ENCODE data around the gene TMEM60. TPM values are rescaled to one million over a fixed set of nuclear protein-coding genes. Genes with fewer than 3 reads are reported as not detected.

The TMEM60 gene
- total RNA-seq, 4 donors from 2014 or later = 8.9 to 11.3 (median 11.1) TPM; not detected in 1

DNA sequence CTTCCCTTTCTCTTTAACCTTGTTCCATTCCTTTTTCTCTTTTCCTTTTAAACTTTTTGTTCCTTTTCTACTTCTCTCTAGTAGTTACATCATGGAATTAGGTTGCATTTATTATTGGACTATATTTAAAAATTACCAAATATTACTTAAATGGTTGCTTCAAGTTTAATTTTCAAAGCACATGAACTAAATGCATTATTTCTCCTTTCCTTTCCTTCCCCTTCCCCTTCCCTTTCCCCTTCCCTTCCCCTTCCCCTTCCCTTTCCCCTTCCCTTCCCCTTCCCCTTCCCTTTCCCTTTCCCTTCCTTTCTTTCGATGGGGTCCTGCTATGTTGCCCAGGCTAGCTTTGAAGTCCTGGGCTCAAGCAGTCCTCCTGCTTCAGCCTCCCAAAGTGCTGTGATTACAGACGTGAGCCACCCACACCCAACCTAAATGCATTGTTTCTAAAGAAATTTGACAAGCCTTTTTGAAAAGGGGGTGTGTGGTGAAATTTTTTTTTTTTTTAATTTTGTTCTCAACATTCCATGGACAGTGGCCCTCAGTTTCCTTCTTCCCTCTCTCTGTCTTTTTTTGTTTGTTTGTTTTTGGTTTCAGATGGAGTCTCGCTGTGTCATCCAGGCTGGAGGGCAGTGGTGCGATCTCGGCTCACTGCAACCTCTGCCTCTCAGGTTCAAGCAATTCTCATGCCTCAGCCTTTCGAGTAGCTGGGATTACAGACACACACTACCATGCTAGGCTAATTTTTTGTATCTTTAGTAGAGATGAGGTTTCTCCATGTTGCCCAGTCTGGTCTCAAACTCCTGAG is 31.2 kb downstream of the TMEM60 start:
- Histone ChIP-seq H3K27ac (no peak overlapping the region), H3K27me3 (no peaks in the 10 kb centered on the region), H3K36me3 (peaks cover 0 to 18% (median 0%) of the 10 kb centered on the region in 3 donors), H3K4me3 (no peak overlapping the region), H3K4me1 (peaks cover 0 to 14% (median 0%) of the 10 kb centered on the region in 4 donors), H3K9me3 (no peaks in the 10 kb centered on the region)
- DNase-seq = no peak
- TF ChIP-seq, protein P1, sequence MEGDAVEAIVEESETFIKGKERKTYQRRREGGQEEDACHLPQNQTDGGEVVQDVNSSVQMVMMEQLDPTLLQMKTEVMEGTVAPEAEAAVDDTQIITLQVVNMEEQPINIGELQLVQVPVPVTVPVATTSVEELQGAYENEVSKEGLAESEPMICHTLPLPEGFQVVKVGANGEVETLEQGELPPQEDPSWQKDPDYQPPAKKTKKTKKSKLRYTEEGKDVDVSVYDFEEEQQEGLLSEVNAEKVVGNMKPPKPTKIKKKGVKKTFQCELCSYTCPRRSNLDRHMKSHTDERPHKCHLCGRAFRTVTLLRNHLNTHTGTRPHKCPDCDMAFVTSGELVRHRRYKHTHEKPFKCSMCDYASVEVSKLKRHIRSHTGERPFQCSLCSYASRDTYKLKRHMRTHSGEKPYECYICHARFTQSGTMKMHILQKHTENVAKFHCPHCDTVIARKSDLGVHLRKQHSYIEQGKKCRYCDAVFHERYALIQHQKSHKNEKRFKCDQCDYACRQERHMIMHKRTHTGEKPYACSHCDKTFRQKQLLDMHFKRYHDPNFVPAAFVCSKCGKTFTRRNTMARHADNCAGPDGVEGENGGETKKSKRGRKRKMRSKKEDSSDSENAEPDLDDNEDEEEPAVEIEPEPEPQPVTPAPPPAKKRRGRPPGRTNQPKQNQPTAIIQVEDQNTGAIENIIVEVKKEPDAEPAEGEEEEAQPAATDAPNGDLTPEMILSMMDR (IDR thresholded peaks at IDR 0.05) = no peak
- TF ChIP-seq POLR2A (IDR thresholded peaks at IDR 0.05) = no peak

DNA sequence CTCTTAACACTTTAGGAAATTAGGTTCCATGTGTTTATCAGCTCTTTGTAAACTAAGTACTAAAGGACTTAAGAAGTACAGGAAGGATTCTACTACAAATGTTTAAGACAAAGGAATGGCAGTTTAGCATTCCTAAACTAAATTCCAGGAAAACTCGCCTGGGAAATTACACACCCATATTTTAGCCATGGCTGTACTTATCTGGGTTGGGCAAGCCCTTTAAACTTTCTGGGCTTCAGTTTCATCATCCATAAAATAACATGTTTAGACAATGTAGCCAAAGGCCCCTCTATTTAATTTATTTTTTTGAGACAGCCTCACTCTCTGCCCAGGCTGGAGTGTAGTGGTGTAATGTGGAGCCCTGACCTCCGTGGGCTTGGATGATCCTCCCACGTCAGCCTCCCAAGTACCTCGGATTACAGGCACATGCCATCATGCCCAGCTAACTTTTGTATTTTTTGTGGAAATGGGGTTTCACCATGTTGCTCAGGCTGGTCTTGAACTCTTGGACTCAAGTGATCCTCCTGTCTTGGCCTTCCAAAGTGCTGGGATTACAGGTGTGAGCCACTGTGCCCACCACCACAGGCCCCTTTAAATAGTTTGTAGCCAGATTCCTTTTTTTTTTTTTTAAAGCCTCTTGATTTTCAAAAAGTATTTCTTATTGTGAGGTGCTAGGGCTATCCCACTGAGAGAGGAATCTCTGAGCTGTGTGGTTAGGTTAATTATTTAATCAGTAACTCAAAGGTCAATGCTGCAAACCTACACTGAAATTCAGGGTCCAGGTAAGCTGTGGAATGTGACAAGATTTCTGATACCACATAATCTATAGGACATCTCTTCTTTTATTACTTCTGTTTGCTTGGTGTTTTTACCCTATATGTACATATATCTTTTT is 32.1 kb downstream of the TMEM60 start:
- no peak for DNase-seq
- Histone ChIP-seq H3K27me3 (no peaks in the 10 kb centered on the region), H3K9me3 (no peaks in the 10 kb centered on the region), H3K27ac (peak overlapping the region in 2 of 4 donors; percentile 42 to 45), H3K4me3 (no peak overlapping the region), H3K36me3 (peaks cover 0 to 14% (median 0%) of the 10 kb centered on the region in 3 donors), H3K4me1 (peaks cover 0 to 14% (median 0%) of the 10 kb centered on the region in 4 donors)
- TF ChIP-seq, protein P1 (IDR thresholded peaks at IDR 0.05) = no peak
- TF ChIP-seq POLR2A (IDR thresholded peaks at IDR 0.05) = no peak

DNA sequence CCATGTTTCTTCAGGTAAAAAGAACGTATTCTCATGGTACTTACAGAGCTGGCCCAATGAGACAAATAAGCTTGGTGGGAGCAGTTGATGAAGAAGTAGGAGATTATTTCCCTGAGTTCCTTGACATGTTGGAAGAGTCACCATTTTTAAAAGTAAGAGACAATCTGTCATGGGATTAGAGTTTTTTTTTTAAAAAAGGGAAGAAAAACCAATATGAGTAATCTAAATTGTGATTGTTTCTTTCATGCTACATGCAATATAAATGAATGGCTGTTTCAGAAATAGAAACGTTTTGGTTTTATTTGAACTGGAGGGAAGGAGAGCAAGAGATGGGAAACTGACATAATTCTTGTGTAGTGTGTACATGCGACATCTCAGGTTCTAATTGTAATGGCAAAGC is 32.8 kb downstream of the TMEM60 start:
- Histone ChIP-seq H3K27me3 (no peaks in the 10 kb centered on the region), H3K27ac (peak overlapping the region in 1 of 4 donors; percentile 42), H3K9me3 (no peaks in the 10 kb centered on the region), H3K4me3 (no peak overlapping the region), H3K4me1 (peaks cover 0 to 14% (median 0%) of the 10 kb centered on the region in 4 donors), H3K36me3 (peaks cover 0 to 14% (median 0%) of the 10 kb centered on the region in 3 donors)
- TF ChIP-seq, protein P1 (IDR thresholded peaks at IDR 0.05) = no peak
- TF ChIP-seq POLR2A (IDR thresholded peaks at IDR 0.05) = no peak
- DNase-seq = no peak

DNA sequence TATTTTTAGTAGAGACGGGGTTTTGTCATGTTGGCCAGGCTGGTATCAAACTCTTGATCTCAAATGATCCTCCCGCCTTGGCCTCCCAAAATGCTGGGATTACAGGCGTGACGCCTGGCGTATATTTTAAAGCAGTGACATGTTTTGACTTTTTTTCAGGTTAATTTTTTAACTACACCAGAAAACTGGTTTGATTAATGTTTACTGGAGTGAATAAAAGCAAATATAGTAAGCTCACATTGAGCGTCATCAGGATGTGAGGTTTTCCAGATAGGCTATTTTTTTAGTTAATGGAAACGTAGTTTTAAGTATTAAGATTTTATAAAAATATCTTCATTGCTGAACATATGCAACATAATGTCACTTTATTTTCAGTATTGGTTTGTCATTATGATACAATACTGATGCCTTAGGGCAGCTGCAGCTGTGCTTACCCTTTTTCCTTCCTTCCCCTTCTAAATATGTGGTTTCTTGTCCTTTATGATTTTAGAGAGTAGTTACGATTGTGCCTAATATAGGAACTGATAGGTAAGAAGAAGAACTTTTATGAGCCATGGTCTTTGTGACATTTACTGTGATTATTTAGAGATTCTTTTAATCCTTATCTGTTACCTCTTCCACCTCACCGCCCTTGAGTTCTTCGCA is 37.3 kb downstream of the TMEM60 start:
- no peak overlapping the region for H3K4me3 ChIP-seq
- H3K4me1 ChIP-seq = peaks cover 0 to 10% (median 0%) of the 10 kb centered on the region in 4 donors
- H3K27ac ChIP-seq = no peak overlapping the region
- H3K36me3 ChIP-seq = no peaks in the 10 kb centered on the region
- H3K27me3 ChIP-seq = no peaks in the 10 kb centered on the region
- no peak for DNase-seq
- TF ChIP-seq, protein P1 (IDR thresholded peaks at IDR 0.05) = no peak
- no peak for TF ChIP-seq POLR2A (IDR thresholded peaks at IDR 0.05)
- no peaks in the 10 kb centered on the region for H3K9me3 ChIP-seq

DNA sequence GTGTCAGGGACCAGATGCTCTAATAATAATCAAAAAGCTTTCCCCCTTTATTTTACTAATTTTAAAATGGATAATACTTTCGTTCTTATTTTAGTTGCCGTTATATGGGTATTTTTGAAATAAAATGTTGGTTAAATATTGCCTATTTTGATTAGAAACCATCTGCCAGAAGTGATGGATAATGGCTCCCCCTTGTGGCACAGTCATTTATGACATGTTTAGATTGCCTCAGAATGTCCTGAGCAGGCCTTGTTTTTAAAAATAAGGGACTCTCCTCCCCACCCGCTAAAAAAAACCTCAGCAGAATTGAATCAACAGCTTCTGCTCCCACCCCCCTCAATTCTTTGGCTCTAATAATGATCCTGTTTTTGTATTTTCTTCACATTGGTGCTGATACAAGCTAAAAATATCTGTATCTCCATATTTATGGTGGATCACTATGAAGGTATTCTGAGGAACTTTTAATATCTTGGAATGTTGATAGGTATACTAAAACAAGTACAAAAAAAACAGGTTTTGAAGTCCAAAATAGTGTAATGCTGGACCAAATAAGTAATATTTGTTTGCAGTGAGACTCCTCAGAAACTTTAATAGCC is 38.8 kb downstream of the TMEM60 start:
- peak in 2 of 3 donors; percentile 60 to 87 for DNase-seq
- no peaks in the 10 kb centered on the region for H3K27me3 ChIP-seq
- H3K27ac ChIP-seq = no peak overlapping the region
- H3K4me3 ChIP-seq = no peak overlapping the region
- H3K36me3 ChIP-seq = no peaks in the 10 kb centered on the region
- TF ChIP-seq, protein P1 (IDR thresholded peaks at IDR 0.05) = peak; percentile 59 to 93 (median 86)
- TF ChIP-seq POLR2A (IDR thresholded peaks at IDR 0.05) = no peak
- H3K4me1 ChIP-seq = no peaks in the 10 kb centered on the region
- H3K9me3 ChIP-seq = no peaks in the 10 kb centered on the region
